Muscle layer of colon (tissue), 2 donors: ENCODE data around the gene NTRK3.

Experiments used
- H3K27ac ChIP-seq: one replicate; pipeline ENCODE4 v1.7.0; 2013; ENCODE audit warnings: low read depth, mild to moderate bottlenecking, low read length, moderate library complexity
- H3K27me3 ChIP-seq, 2 donors: one replicate each; pipeline ENCODE4 v1.7.0; 2013; ENCODE audit warnings: low read length in 2 of 2, mild to moderate bottlenecking in 2 of 2; ENCODE audit not compliant: insufficient read depth in 2 of 2, control insufficient read depth in 1 of 2
- H3K36me3 ChIP-seq: one replicate; pipeline ENCODE4 v1.7.0; 2013; ENCODE audit warnings: mild to moderate bottlenecking, low read length; ENCODE audit not compliant: insufficient read depth
- H3K4me1 ChIP-seq: one replicate; pipeline ENCODE4 v1.7.0; 2013; ENCODE audit warnings: mild to moderate bottlenecking, low read length; ENCODE audit not compliant: insufficient read depth
- H3K4me3 ChIP-seq, 2 donors: one replicate each; pipeline ENCODE4 v1.7.0; 2013; ENCODE audit warnings: low read length in 2 of 2, low read depth in 1 of 2, mild to moderate bottlenecking in 1 of 2, moderate library complexity in 1 of 2
- H3K9ac ChIP-seq: one replicate; pipeline ENCODE4 v1.7.0; 2013; ENCODE audit warnings: low read length
- H3K9me3 ChIP-seq: one replicate; pipeline ENCODE4 v1.7.0; 2013; ENCODE audit warnings: mild to moderate bottlenecking, low read length
- donor health status: abdominal sarcoma.
- donor health status: Adenocarcinoma of cecum.

The NTRK3 gene

GRCh38 chr15:88020806-88021205 is 235.7 kb downstream of the NTRK3 start:
- Histone ChIP-seq H3K9me3 (no peaks in the 10 kb centered on the region), H3K27ac (no peak overlapping the region), H3K4me1 (no peaks in the 10 kb centered on the region), H3K9ac (no peak overlapping the region), H3K4me3 (no peak overlapping the region), H3K36me3 (no peaks in the 10 kb centered on the region), H3K27me3 (no peaks in the 10 kb centered on the region)

DNA sequence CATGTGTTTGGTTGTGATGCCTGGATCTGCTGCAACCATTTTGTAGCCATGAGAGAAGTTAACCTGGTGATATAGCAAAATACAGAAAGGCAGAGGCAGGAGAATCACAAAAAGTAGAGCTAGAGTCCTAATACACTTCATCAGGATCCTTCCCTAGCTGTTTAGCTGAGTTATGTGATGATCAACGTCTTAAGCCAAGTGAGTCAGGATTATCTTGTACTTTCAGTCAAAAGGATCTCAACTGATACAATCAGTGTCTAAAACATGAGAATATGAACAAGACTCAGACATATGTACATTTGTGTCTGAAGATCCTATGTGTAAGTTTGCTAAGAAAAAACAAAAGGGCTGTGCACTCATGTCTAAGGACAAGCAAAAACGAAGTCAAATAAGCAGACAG is 236.9 kb downstream of the NTRK3 start:
- no peaks in the 10 kb centered on the region for H3K27me3 ChIP-seq
- no peaks in the 10 kb centered on the region for H3K4me1 ChIP-seq
- H3K4me3 ChIP-seq: no peak overlapping the region
- no peak overlapping the region for H3K9ac ChIP-seq
- no peak overlapping the region for H3K27ac ChIP-seq
- H3K9me3 ChIP-seq: no peaks in the 10 kb centered on the region
- H3K36me3 ChIP-seq: no peaks in the 10 kb centered on the region

DNA sequence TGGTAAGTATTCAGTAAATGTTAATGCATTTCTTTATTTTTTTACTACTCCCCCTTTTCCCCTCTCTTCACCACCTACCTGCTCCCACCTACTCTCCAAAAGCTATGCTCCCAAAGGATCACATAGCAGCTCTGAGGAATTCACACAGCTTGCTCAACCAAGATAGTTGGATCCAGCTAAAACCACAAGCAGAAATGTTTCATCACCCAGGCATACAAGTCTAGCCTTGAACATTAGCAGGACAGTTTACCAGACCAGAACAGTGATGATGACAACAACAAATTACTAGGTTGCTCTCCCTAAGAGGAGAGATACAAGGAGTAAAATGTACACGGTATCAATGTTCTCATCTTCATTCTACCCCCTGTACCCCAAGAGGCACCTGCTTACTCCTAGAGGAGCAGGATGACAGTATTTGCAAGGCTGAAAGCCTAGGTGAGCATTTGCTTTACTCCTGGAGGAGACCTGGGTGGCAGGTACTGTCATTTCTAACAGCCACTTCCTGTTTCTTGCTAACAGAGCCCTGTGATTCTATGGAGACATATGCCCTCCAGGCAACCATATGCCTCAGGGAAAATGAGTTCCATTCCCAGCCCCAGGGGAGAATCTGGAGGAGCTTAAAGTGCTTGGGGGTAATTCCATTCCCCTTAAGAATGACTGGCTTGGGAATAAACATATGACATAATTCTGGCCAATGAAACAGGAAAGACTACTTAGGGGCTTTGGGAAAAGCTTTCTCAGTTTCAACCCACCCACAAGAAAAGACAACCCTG is 237.5 kb downstream of the NTRK3 start:
- Histone ChIP-seq H3K9ac (no peak overlapping the region), H3K36me3 (no peaks in the 10 kb centered on the region), H3K27ac (no peak overlapping the region), H3K4me1 (no peaks in the 10 kb centered on the region), H3K9me3 (no peaks in the 10 kb centered on the region), H3K4me3 (no peak overlapping the region), H3K27me3 (no peaks in the 10 kb centered on the region)

- H3K9ac ChIP-seq: no peak overlapping the region
- no peak overlapping the region for H3K4me3 ChIP-seq
- H3K36me3 ChIP-seq: no peaks in the 10 kb centered on the region
- H3K27me3 ChIP-seq: no peaks in the 10 kb centered on the region
- no peaks in the 10 kb centered on the region for H3K9me3 ChIP-seq
- H3K4me1 ChIP-seq: no peaks in the 10 kb centered on the region
- no peak overlapping the region for H3K27ac ChIP-seq
Observed at GRCh38 chr15:88017753-88018152, 238.8 kb downstream of the NTRK3 start.

DNA sequence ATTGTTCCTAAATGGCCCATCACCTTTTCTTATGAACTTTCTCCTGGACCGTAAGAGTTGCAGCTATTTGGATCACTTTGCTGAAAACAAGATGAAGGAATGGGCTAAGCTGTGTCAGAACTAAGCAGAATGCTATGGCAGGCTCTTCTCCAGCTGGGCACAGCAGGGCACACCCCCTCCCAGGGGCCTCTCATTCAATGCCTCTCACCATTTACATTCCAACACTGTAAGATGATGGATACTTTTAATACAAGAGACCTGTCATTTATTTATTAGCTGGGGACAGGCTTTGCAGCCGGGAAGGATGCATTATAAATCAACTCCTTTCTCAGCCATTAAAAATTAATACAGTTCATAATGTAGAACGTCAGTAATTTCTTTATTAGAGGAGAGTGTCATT is 240.1 kb downstream of the NTRK3 start:
- no peak overlapping the region for H3K4me3 ChIP-seq
- H3K27me3 ChIP-seq: no peaks in the 10 kb centered on the region
- H3K4me1 ChIP-seq: no peaks in the 10 kb centered on the region
- H3K9ac ChIP-seq: no peak overlapping the region
- no peaks in the 10 kb centered on the region for H3K36me3 ChIP-seq
- H3K9me3 ChIP-seq: no peaks in the 10 kb centered on the region
- no peak overlapping the region for H3K27ac ChIP-seq

DNA sequence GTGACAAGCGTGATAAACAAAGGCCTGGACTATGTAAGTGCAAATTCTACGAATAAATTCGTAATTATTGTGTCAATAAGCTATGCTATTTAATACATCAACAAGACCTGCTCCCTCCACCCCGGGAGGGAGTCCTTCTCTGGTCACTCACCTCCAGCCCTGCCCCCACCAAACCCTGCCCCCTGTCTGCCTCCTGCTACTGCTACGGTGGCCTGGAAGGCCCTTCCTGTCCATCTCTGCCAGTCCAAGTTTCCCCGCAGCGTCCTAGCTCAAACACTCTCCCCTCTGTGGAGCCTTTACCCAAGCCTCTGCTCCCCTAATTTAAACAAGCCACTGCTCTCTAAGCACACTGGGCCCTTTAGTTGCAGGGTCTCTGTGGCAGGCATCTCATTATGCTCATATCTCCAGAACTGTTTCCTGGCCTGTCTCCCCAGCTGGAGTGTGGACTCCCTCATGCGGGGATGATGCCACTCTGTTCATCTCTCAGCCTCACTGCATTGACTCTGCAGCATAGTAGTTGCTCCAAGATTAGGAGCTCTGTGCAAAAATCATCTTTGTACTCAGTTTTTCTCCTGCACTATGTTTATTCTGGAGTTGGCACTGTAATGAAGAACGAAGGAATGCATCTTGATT is 241.2 kb downstream of the NTRK3 start:
- Histone ChIP-seq H3K36me3 (no peaks in the 10 kb centered on the region), H3K4me1 (no peaks in the 10 kb centered on the region), H3K27me3 (no peaks in the 10 kb centered on the region), H3K9ac (no peak overlapping the region), H3K4me3 (no peak overlapping the region), H3K9me3 (no peaks in the 10 kb centered on the region), H3K27ac (no peak overlapping the region)

GRCh38 chr15:88014454-88015160 is 241.9 kb downstream of the NTRK3 start:
- Histone ChIP-seq H3K36me3 (no peaks in the 10 kb centered on the region), H3K9me3 (no peaks in the 10 kb centered on the region), H3K27me3 (no peaks in the 10 kb centered on the region), H3K4me3 (no peak overlapping the region), H3K4me1 (no peaks in the 10 kb centered on the region), H3K27ac (no peak overlapping the region), H3K9ac (no peak overlapping the region)

- Histone ChIP-seq H3K27ac (no peak overlapping the region), H3K27me3 (no peaks in the 10 kb centered on the region), H3K4me1 (no peaks in the 10 kb centered on the region), H3K9me3 (no peaks in the 10 kb centered on the region), H3K9ac (no peak overlapping the region), H3K4me3 (no peak overlapping the region), H3K36me3 (no peaks in the 10 kb centered on the region)
Observed at GRCh38 chr15:88013111-88013510, 243.4 kb downstream of the NTRK3 start.

- H3K27ac ChIP-seq: no peak overlapping the region
- no peaks in the 10 kb centered on the region for H3K36me3 ChIP-seq
- no peaks in the 10 kb centered on the region for H3K4me1 ChIP-seq
- no peak overlapping the region for H3K4me3 ChIP-seq
- no peaks in the 10 kb centered on the region for H3K9me3 ChIP-seq
- H3K27me3 ChIP-seq: no peaks in the 10 kb centered on the region
- H3K9ac ChIP-seq: no peak overlapping the region
Observed at GRCh38 chr15:88012688-88013087, 243.9 kb downstream of the NTRK3 start.

GRCh38 chr15:88012233-88012632 is 244.3 kb downstream of the NTRK3 start:
- H3K4me1 ChIP-seq: no peaks in the 10 kb centered on the region
- H3K9me3 ChIP-seq: no peaks in the 10 kb centered on the region
- no peak overlapping the region for H3K27ac ChIP-seq
- H3K9ac ChIP-seq: no peak overlapping the region
- H3K4me3 ChIP-seq: no peak overlapping the region
- H3K36me3 ChIP-seq: no peaks in the 10 kb centered on the region
- H3K27me3 ChIP-seq: no peaks in the 10 kb centered on the region

GRCh38 chr15:88011533-88011932 is 245.0 kb downstream of the NTRK3 start:
- Histone ChIP-seq H3K4me3 (no peak overlapping the region), H3K4me1 (no peaks in the 10 kb centered on the region), H3K36me3 (no peaks in the 10 kb centered on the region), H3K9ac (no peak overlapping the region), H3K27me3 (no peaks in the 10 kb centered on the region), H3K9me3 (no peaks in the 10 kb centered on the region), H3K27ac (no peak overlapping the region)
